Embryonic facial prominence (tissue), 1 donor: ENCODE results near the gene BAMBI.
"Not testable (repeated sequence)": the region's sequence is repeated elsewhere in the genome, so short reads cannot be mapped to it uniquely, and the experiment has no call there.

ENCODE experiments used
- DNase-seq: peaks from one replicate; pipeline ENCODE4 v3.0.0-alpha.2; 2016; ENCODE audit errors: extremely low spot score

Gene BAMBI, protein sequence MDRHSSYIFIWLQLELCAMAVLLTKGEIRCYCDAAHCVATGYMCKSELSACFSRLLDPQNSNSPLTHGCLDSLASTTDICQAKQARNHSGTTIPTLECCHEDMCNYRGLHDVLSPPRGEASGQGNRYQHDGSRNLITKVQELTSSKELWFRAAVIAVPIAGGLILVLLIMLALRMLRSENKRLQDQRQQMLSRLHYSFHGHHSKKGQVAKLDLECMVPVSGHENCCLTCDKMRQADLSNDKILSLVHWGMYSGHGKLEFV

DNA sequence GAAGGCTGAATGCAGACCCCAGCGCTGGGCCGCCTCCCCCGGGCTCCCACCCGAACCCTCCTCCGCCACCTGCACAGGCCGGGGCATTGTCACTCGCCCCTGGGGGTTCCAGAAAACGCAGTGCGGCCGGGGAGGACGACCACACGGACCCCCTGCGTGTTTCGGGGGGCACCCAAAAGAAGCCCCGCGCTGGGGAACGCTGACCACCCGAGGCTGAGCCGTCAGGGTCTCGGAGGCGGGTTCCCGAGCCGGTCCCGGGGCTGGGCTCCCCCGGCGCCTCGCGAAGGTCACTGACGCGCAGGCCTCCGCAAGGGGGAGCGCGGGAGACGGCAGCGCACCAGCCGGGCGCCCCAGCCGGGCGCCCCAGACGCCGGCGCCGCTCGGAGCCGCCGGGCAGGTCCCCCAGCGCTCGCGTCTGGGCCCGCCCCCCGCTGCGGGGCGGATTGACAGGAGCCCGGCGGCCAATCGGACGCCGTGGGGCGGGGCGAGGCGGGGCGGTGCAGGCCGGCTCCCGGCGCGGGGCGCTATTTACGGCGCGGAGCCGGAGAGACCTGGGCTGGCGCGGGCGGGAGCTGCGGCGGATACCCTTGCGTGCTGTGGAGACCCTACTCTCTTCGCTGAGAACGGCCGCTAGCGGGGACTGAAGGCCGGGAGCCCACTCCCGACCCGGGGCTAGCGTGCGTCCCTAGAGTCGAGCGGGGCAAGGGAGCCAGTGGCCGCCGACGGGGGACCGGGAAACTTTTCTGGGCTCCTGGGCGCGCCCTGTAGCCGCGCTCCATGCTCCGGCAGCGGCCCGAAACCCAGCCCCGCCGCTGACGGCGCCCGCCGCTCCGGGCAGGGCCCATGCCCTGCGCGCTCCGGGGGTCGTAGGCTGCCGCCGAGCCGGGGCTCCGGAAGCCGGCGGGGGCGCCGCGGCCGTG is at the start of gene BAMBI:
TSS of gene BAMBI (plus strand) at position 554 of the 920 bp plus-strand sequence. CDS start 377 bp downstream, outside the sequence.
- peak; percentile 79 for DNase-seq

DNA sequence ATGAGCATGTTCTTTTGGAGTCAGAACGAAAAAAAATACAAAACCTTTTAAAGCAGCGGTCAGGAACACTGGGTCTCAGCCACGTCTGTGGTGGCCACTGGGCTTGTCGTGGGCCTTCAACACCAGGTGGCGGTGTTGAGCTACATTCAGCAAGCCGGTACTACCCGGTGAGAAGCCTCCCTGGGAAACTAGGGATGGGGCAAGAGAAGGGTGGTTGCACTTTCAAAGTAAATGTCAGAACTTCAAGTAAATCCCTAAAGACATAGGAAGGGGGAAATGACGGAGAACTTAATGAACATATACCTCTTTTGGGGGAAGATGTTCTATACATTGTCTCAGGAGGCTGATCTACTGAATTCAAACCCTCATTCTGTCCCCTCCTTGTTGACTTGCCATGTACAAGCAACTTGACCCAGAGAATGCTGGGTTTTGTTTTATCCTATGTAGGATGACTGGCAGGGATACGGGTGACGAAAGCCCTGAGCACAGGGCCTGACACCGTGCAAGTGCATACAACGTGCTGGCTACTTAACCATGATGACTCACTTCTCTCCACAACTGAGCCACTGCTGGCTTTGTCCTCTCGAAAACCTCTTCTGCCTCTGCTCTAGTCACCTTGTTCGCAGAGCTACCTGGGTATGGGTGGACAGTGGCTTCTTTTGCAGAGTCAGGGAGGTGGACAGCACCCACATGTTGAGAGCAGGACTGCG is 49.0 kb upstream of the BAMBI start:
- peak; percentile 14 for DNase-seq

DNA sequence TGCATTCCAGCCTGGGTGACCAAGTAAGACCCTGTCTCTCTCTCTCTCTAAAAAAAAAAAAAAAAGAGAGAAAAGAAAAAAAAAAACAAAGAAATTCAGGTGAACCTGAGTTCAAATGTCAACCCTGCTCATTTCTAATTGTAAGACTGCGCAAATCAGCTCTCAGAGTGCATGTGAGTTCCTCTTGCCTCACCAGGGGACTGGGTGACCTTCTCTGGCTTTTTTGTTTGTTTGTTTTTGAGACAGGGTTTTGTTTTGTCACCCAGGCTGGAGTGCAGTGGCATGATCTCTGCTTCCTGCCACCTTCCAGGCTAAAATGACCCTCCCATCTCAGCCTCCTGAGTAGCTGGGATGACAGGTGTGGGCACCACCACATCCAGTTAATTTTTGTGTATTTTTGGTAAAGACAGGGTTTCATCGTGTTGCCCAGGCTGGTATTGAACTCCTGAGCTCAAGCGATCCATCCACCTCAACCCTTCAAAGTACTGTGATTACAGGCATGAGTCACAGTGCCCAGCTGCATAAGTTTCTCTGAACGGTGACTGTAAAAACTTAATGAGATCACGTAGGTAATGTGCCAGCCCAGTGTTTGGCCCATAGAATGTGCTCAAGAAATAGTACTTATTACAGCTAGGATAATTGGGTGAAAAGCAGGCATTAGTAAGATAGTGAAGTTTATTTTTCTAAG is 45.3 kb upstream of the BAMBI start:
- DNase-seq = no peak

DNA sequence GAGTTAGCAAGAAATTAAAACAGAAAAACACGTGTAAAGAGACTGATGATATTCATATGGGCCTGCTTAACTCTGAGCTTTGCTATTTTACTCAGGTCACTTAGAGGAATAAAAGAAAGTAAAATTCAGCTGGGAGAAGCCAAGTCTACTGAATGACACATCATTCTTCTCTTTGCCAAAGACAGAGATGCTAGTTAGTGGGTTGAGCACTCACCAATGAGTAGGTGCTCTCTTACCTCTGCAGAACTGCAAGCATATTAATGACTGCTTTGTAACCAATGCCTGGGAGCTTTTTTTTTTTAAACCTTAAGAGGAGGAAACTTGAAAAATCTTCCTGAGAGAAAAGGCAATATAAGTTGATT is 44.8 kb upstream of the BAMBI start:
- DNase-seq = no peak

DNA sequence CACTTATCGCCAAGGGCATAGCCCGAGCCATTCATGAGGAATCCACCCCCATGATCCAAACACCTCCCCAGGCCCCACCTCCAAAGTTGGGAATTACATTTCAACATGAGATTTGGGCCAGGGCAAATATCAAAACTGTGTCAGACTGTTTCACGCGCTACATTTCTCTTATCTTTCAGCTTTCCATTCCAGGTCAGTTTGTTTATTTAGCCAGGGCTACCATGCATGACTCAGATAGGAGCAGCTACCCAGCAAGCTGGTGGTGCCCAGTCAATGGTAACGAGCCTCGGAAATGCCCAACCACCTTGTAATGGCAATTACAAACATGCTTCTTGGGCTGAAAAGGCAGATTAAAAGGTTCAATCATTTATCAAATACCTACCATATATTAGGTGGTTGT is 43.6 kb upstream of the BAMBI start:
- DNase-seq = no peak

DNA sequence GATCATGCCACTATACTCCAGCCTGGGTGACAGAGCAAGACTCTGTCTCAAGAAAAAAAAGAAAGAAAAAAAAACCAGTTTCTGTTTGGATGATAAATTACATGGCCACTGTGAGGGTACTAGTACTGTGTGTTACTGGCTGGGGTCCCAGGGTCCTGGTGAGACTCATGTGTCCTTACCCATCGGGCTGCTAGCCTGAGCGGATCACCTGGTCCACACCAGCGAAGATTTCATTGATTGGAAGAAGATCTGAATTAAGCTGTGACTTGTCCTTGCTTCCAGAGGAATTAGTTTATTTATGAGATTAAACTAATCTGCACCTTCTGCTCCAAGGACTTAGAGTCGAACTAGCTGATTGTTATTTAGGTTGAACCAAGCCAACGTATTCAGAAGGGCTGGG is 40.0 kb upstream of the BAMBI start:
- DNase-seq = no peak

DNA sequence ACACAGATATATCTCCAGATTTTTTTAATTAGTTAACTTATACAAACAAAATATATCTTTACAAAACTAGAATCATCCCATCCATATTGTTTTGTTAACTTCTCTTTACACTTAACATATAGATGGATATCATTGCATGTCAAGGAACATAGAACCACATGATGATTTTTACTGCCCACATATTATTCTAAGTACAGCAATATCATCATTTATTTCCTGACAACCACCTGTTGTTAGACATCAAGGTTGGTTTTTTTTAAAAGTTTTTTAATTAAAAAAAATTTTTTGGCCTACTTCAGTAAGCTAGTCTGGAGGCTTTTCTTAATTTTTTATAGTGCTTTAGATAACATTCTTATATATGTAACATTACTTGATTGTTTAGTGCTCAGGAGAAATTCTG is 38.9 kb upstream of the BAMBI start:
- DNase-seq = no peak

DNA sequence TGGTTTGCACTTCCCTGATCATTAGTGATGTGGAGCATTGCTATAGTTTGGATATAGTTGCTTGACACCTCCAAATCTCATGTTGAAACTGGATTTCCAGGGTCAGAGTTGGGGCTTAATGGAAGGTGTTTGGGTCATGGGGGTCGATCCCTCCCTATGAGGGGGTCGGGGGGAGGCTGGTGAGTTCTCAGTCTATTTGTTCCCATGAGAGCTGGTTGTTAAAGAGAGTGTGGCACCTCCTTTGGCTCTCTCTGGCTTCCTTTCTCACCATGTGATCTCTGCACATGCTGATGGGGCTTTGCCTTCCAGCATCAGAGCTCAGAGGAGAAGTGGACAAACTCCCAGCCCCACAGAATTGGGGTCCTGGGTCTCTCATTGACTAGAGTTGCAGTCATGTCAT is 36.8 kb upstream of the BAMBI start:
- DNase-seq = no peak

DNA sequence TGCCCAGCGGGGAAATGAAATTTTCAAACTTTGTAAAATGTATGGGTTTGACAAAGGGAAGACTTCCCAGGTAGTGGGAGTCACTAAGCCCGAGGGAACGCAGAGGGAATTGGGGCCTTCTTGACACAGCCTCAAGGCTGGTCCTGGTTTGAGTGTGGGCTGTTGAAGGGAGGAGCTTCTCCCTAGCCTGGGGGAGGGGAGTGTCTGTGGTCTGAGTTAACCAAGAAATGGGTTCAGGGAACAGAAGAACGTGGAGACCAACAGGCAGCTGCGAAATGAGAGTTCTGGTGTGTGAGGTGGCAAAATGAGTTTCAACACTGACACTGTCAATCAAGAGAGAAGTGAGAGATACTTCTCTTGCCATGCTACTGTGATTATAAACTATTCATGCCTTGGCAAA is 32.7 kb upstream of the BAMBI start:
- no peak for DNase-seq

DNA sequence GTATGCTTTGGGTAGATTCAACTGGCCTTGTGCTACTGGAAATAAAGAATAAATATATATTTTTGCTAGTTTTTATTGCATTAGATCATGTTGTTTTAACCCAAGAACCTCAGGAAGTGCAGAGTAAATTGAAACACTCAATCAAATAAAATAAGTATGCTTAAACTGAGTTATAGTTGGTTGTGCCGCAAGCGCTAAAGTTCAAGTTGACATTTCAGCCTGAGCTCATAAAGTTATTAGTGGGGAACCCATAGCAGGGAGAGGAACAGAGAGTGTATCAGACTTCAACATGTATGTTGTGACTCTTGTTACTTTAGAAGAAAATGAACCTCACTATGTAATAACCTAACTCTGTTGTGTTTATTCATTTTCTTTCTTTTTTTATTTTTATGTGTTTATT is 25.2 kb upstream of the BAMBI start:
- DNase-seq = no peak

DNA sequence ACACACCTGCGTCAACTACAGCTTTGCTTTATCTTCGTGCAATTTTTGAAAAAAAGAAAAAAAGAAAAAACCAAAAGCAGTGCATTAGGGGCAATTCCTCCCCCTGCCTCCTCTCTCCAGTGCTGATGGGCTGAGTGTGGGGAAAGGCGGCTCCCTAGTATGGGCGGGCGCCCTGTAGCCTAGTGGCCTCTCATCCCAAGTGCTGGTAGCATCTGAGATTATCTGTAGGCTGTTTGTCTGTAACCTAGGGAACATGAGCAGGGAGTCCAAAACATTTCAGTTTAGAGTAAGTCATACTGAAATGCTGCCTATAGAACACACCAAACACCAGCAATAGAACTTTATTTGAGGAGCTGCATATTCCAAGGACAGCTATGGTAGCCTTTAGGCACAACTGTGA is 24.6 kb upstream of the BAMBI start:
- DNase-seq = no peak

DNA sequence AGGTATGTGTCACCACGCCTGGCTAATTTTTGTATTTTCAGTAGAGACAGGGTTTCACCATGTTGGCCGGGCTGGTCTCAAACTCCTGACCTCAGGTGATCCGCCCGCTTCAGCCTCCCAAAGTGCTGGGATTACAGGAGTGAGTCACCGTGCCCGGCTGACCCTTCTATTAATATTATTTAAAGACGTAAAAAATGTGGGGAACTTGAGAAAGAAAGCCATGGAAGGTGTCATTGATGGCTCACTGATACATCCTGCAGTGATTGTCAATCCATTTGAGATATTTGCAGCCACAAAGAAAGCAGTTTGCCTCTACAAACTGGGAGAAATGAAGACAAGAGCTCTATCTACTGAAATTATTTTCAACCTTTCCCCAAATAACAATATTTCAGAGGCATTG is 18.5 kb upstream of the BAMBI start:
- DNase-seq = not testable (repeated sequence)

DNA sequence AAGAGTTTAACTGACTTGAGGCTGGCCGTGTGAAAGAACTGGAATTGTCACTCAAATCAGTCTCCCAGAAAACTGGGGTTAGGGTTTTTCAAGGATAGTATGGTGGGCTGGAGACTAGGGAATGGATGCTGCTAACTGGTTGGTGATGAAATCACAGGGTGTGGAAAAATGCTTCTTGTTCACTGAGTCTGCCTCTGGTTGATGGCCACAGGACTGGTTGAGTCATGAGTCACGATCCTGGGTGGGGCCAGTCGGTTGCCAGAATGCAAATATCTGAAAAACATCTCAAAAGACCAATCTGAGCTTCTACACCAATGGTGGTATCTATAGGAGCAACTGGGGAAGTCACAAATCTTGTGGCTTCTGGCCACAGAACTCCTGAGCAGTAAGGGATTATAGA is 16.3 kb upstream of the BAMBI start:
- DNase-seq = no peak

DNA sequence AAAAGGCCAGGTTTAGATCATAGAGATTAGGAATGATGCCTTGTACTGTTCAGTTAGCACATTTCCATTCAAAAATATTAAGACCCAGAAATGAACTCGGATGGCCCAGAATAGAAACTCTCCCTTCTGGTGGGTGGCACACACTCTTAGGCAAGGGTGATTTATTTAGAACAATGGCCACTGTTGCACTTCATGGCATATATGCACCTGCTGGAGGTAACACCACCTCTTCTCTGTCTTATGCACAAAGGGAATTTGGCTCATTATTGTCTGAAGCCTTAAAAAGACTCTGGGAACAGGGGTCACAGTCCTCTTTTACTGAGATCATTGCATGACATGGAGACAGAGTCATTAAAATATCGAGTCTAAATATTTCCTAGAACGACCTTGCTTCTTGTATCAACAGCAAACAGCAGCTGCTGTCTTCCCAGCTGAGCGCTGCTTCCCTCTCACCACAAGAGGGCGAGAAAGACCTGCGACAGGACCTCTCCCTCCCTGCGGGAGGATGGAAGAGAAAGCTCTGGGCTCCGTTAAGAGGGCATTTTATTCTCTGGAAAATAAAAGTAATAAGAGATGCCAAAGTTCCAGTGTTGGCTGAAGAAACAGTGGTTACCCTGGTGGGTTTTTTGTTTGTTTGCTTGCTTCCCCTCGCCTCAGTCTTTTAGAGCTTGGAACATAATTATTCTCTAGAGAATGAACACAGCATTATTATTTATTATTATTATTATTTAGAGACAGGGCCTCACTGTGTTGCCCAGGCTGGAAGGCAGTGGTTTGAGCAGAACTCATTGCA is 13.5 kb upstream of the BAMBI start:
- DNase-seq = peak; percentile 88

DNA sequence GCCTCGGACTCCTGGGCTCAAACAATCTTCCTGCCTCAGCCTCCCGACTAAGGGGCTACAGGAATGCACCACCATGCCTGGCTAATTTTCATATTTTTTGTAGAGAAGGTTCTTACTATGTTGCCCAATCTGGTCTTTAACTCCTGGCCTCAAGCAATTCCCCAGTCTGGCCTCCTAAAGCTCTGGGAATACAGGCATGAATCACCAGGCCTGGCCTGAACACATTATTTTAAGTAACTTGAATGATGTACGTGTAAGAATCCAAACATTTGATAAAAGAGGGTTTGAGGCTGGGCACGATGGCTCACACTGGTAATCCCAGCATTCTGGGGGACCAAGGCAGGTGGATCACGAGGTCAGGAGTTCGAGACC is 13.0 kb upstream of the BAMBI start:
- DNase-seq = no peak

DNA sequence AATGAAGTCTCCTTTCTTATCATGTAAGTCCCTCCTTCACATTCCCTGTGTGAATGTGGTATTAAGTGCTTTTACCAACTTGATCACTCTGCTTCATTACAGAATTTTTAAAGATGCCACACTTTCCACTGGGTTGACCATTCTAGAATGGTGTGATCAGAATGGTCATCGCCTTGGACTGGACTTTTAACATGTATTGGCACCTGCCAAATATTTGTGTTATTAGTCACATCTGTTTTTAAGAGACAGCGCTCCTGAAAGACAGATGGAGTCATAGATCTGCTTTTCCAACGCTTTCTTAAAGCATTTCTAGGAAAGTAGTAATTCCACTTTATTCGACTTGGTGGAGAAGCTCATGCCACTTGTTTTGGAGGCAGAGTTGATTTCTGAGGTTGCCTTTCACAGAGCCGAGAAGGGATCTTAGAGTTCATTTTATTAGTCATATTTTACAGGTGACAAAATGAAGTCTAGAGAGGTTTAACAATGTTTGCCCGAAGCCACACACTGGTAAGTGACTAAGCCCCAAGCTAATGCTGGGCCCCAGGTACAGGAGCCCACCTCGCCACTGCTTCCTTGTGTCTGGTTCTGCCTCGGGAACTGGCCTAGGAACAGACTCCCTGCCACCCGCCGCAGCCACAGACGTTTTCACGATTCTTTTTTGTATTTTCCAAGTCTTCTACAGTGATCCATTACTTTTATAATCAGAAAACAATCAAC is 10.4 kb upstream of the BAMBI start:
- DNase-seq = no peak

DNA sequence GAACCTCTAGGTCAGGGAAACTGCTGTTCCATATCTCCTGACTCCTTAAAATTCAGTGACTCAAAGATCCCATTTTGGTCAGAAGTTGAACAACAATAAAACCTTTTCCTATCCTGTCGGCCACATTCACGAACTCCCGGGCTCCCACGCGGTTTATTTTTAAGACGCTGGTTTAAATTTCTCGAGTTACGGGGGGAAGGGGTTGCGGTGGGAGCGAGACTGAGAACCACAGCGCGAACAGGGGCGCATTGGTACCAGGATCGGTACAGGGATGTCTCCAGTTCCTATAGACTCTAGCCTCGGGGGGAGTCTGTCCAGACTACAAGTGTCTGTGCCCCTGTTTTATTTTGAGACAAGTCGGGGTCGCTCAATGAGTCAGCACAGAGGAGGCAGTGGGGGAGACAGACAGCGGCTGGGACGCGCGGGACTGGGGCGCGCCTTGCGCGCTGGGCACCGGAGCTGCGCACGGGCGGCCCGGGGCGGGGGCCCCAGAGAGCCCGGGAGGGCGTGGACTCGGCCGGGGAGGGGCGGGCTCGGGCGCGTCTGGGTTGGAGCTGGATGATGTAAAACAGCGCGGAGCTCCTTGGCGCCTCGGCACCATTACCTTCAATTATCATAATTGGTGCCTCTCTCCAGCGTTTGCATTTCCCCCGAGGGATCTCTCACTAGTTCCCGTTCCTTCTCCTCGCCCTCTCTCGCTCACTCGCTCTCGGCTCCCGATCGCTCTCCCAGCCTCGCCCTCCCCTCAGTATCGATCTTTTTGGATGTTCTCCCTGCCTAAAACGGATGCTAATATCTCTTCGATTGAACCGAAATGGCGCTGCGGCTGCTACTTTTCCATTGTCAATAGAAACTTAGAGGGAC is 8.7 kb upstream of the BAMBI start:
- DNase-seq = peak; percentile 66

DNA sequence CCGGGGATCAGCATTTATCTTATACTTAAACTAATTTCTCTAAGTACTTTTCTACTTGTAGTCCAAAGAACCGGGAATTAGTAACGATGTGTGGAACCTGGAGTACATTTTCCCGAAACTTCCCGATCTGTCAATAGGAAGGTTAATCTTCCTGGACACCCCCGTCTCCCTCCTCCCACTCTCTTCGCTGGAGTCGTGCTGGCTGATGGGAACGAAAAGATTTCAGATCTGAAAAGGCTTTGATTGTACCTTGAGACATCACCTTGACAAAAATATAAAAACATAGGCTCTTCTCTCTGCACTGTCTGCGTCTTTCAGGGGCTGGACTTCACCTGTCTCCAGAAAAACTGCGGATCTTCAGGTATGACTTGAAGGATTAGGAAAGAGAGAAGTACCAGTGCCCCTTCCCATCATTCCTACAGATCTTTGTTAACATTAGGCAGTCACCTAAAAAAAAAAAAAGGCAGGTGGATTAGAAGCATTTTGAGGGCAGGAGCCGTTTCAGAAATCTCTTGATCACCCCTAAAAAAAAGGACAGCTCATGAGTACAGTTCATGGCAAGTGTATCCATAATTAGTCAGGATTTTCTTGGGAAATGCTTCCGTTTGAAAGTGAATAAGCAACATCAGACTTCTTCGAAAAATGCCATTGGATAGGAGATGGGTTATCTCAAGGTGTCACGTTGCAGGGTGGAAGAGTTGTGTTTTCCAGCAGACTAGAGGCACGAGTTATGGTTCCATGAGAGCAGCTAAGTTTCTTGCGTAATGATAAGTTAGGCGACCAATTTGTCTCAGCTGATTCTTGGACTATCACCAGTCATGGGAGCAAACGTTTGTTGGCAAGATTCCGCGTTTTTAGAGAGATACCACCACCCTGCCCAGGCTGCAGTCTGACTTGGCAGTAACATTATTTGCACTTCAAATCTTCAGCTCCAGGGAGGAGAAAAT is 7.8 kb upstream of the BAMBI start:
- no peak for DNase-seq

DNA sequence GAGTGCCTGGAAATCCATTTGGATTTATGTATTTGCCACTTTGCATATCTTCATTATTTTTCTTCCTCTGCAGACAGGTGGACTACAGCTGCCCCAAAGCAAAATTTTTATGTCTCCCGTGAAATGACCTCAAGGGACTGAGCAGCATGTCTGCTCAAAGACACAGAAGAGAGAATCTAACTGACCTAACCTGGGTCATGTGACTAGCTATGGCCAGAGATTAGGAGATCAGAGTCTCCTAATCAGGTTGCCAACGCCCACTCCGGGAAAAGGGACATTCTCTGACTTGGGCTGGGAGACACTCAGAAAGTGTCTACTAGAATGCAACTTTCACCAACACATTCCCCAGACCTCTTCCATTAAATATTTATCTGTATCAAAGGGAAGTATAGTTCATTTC is 2.5 kb upstream of the BAMBI start:
- DNase-seq = no peak
